Fibroblast of lung (primary cell): ENCODE data around the gene S100A2. TPM values are rescaled to one million over a fixed set of nuclear protein-coding genes. Genes with fewer than 3 reads are reported as not detected.

Source experiments
- DNase-seq, 2 donors: peaks; one replicate each; pipeline versions ENCODE4 v3.0.0 to v3.0.0-alpha.2; 2010; ENCODE audit warnings: low read depth in 2 of 2
- H2AFZ ChIP-seq: 2 replicates; pipeline ENCODE4 v1.5.1; 2012; ENCODE audit warnings: low read length, control low read depth, inconsistent platforms
- H3K27ac ChIP-seq: 2 replicates; pipeline ENCODE4 v1.5.1; 2011; ENCODE audit warnings: low read length, control low read depth; ENCODE audit not compliant: insufficient read depth
- H3K27me3 ChIP-seq: 2 replicates; pipeline ENCODE4 v1.5.1; 2011; ENCODE audit warnings: mild to moderate bottlenecking, low read length; ENCODE audit not compliant: control insufficient read depth, insufficient read depth
- H3K36me3 ChIP-seq: 2 replicates; pipeline ENCODE4 v1.5.1; 2011; ENCODE audit warnings: low read length; ENCODE audit not compliant: control insufficient read depth, insufficient read depth
- H3K4me1 ChIP-seq: 2 replicates; pipeline ENCODE4 v1.5.1; 2011; ENCODE audit warnings: low read length; ENCODE audit not compliant: control insufficient read depth, insufficient read depth; ENCODE audit errors: extremely low read depth
- H3K4me2 ChIP-seq: 2 replicates; pipeline ENCODE4 v1.5.1; 2011; ENCODE audit warnings: low read length, control low read depth; ENCODE audit not compliant: insufficient read depth; ENCODE audit errors: extremely low read depth
- H3K4me3 ChIP-seq, 4 experiments: fragments of 200-600 bp in 1 of 4; sonication (generic) in 1 of 4; replicated peaks in 1 of 4; 2 replicates each; pipeline ENCODE4 v1.5.1; 2011 to 2016; ENCODE audit warnings: low read length in 4 of 4, low read depth in 3 of 4, mild to moderate bottlenecking in 3 of 4, control low read depth in 2 of 4, inconsistent platforms in 1 of 4, mixed read lengths in 1 of 4; ENCODE audit not compliant: insufficient read depth in 1 of 4; ENCODE audit errors: control extremely low read depth in 1 of 4
- H3K79me2 ChIP-seq: 2 replicates; pipeline ENCODE4 v1.5.1; 2012; ENCODE audit warnings: mild to moderate bottlenecking, low read length, inconsistent platforms; ENCODE audit not compliant: control insufficient read depth, insufficient read depth
- H3K9ac ChIP-seq: 2 replicates; pipeline ENCODE4 v1.5.1; 2011; ENCODE audit warnings: mild to moderate bottlenecking, low read length, control low read depth; ENCODE audit not compliant: insufficient read depth
- H3K9me3 ChIP-seq: 2 replicates; pipeline ENCODE4 v1.5.1; 2012; ENCODE audit warnings: low read depth, low read length; ENCODE audit not compliant: control insufficient read depth, insufficient read depth
- H4K20me1 ChIP-seq: 2 replicates; pipeline ENCODE4 v1.5.1; 2011; ENCODE audit warnings: low read length; ENCODE audit not compliant: control insufficient read depth, insufficient read depth; ENCODE audit errors: extremely low read depth
- EZH2 ChIP-seq: IDR thresholded peaks from 2 replicates; pipeline ENCODE4 v1.5.1; 2012; ENCODE audit warnings: low read length, control low read depth, mild to moderate bottlenecking; ENCODE audit errors: missing control alignments
- polyA plus RNA-seq, 2 donors: library from polyadenylated mRNA; depleted of rRNA in 1 of 2; stranded (reverse) in 1 of 2; unstranded in 1 of 2; fragments of >200 nt; gene quantifications; 2 replicates each; pipeline ENCODE4 v1.2.1, GENCODE V29; 2011 to 2012; ENCODE audit warnings: missing spikeins in 1 of 2
- total RNA-seq: library from RNA; depleted of rRNA; stranded (reverse); fragments of >200 nt; gene quantifications from 2 replicates; pipeline ENCODE4 v1.2.1, GENCODE V29; 2014
- TF ChIP-seq, protein P1 (sequence below), 2 donors: IDR thresholded peaks in 1 of 2; conservative IDR thresholded peaks in 1 of 2; 1 replicate in 1 of 2; 2 replicates in 1 of 2; pipeline ENCODE4 v1.5.1; 2011 to 2012; ENCODE audit warnings: low read length in 2 of 2, control low read depth in 1 of 2, inconsistent platforms in 1 of 2, low read depth in 1 of 2, mild to moderate bottlenecking in 1 of 2

The S100A2 gene
- total and polyA plus RNA-seq, 2 donors (not counting 1 experiment from before 2014, with no cell fraction given): 3.6 to 4.8 TPM

DNA sequence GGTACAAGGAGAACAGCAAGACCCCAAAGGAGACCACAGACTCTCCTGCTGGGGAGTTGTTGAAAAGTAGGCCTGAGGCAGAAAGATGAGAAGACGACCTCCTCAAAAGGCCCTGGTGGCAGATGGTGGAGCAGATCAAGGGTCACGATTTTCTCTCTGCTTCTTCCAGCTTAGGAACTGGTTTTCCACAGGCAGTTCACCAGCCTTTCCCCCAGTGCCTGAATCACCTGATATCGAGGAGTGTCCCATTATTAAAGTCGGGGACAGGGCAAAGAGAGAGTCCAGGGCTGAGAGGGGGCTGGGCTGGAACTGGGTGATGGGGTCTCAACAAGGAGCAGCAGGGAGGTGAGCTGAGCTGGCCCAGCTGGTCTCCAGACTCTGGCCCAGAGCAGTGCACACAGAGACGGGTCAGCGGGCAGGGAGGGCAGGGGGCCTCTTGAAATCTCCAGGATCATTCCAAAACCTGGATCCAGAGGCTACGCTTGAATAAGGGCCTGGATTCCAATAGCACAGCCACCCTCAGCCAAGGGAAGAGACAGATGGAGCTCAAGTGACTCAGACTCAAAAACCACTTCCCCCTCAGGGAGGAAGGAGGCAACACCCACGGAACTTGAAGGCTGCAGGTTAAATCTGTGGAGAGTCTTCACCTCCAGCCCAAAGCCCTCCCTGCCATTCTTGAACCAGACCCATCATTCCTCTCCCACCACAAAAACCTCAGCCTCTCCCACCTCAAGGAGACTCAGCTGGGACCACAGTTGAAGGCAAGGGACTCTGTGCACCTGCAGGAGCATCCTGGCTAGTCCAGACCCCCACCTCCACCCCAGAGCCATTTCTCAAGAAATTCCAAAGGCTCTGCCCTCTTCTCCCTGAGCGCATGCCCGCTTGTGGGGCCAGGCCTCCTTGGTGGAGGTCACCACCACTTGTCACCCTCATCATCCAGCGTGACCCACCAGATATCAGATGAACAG lies 25.0 kb downstream of the S100A2 start, which contains the start of gene S100A5:
S100A5 (minus strand) TSS at position 541 of the 968 bp plus-strand sequence. CDS start 743 bp downstream, outside the sequence.
- no peak within 1 kb of the TSS for H3K9ac ChIP-seq
- no peaks in the 10 kb centered on the region for H3K9me3 ChIP-seq
- peaks cover 27% of the 10 kb centered on the region for H3K4me1 ChIP-seq
- no peaks in the 10 kb centered on the region for H3K27me3 ChIP-seq
- H3K36me3 ChIP-seq: no peaks in the 10 kb centered on the region
- H3K27ac ChIP-seq: no peak within 1 kb of the TSS
- H3K4me2 ChIP-seq: no peak within 1 kb of the TSS
- no peak for TF ChIP-seq EZH2
- TF ChIP-seq, protein P1, sequence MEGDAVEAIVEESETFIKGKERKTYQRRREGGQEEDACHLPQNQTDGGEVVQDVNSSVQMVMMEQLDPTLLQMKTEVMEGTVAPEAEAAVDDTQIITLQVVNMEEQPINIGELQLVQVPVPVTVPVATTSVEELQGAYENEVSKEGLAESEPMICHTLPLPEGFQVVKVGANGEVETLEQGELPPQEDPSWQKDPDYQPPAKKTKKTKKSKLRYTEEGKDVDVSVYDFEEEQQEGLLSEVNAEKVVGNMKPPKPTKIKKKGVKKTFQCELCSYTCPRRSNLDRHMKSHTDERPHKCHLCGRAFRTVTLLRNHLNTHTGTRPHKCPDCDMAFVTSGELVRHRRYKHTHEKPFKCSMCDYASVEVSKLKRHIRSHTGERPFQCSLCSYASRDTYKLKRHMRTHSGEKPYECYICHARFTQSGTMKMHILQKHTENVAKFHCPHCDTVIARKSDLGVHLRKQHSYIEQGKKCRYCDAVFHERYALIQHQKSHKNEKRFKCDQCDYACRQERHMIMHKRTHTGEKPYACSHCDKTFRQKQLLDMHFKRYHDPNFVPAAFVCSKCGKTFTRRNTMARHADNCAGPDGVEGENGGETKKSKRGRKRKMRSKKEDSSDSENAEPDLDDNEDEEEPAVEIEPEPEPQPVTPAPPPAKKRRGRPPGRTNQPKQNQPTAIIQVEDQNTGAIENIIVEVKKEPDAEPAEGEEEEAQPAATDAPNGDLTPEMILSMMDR (conservative IDR thresholded peaks at IDR 0.05 in 1 of 2, IDR thresholded peaks at IDR 0.05 in 1 of 2; ENCODE audit: low read depth in 1 of 2, low read length in 2 of 2): no peak
- H3K4me3 ChIP-seq: no peak within 1 kb of the TSS
- peaks cover 11% of the 10 kb centered on the region for H3K79me2 ChIP-seq
- DNase-seq: peak; percentile 41 to 78
- H2AFZ ChIP-seq: no peak within 1 kb of the TSS
- no peaks in the 10 kb centered on the region for H4K20me1 ChIP-seq

DNA sequence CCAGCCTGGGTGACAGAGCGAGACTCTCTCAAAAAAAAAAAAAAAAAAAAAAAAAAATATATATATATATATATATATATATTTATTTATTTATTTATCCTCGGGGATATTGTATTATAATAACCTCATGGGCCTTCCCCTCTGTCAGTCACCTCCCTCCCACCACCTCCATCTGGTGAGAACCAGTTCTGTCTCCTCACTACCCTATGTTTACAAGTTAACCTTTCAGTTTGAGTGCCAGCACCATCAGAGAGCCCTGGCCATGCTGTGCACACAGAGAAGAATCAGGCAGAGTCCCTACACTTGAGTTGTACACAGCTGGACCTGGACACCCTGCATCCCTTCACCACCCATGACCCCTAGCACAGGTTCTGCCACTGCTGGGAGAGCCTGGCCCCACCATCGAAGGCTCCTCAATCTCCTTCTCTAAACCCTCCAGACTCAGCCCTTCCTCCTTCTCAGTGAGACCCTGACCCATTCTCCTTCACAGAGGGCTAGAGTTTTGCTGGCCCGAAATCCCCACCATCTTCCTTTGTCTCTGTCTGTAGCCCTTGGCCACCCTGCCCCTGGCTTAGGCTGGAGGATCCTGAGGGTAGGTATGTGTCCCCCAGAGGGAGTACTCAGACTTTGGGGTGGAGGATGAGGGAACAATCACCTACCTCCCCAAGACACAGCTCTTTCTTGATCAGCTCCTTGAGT lies 26.1 kb downstream of the S100A2 start:
- Histone ChIP-seq H3K27me3 (no peaks in the 10 kb centered on the region), H3K4me1 (peaks cover 19% of the 10 kb centered on the region), H3K4me3 (no peak overlapping the region), H3K27ac (no peak overlapping the region), H4K20me1 (no peaks in the 10 kb centered on the region), H2AFZ (no peak overlapping the region), H3K9me3 (no peaks in the 10 kb centered on the region), H3K36me3 (peaks cover 3% of the 10 kb centered on the region), H3K9ac (no peak overlapping the region), H3K4me2 (no peak overlapping the region), H3K79me2 (peaks cover 20% of the 10 kb centered on the region)
- DNase-seq: no peak
- TF ChIP-seq, protein P1 (conservative IDR thresholded peaks at IDR 0.05 in 1 of 2, IDR thresholded peaks at IDR 0.05 in 1 of 2; ENCODE audit: low read depth in 1 of 2, low read length in 2 of 2): no peak
- no peak for TF ChIP-seq EZH2

DNA sequence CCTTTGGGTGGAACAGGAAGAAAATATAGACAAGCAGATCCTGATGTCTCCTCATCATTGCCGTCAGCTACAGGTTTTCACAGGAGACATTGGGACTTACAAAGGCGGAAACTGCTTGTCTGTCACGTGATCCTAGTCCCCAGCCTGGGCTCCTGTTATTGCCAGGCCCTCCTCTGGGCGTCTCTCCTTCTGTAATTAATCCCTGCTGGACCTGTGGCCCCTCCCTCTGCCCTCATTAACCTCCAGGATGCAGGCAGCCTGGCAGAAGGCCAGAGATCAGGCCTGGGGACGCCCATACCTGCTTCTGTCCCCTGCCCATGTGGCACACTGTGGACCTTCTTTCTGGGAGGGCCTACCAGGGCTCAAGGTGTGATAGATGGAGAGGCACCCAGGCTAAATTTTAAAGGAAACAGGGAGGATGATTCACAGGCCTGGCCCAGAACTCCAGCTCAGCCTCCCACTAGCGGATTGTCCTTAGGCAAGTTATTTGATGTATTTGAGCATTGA lies 27.3 kb downstream of the S100A2 start:
- Histone ChIP-seq H3K27ac (no peak overlapping the region), H3K4me2 (peak overlapping the region; percentile 9), H3K4me3 (no peak overlapping the region), H4K20me1 (no peaks in the 10 kb centered on the region), H3K9ac (no peak overlapping the region), H3K27me3 (no peaks in the 10 kb centered on the region), H3K4me1 (peaks cover 18% of the 10 kb centered on the region), H3K79me2 (peaks cover 23% of the 10 kb centered on the region), H2AFZ (no peak overlapping the region), H3K9me3 (no peaks in the 10 kb centered on the region), H3K36me3 (peaks cover 6% of the 10 kb centered on the region)
- TF ChIP-seq, protein P1 (conservative IDR thresholded peaks at IDR 0.05 in 1 of 2, IDR thresholded peaks at IDR 0.05 in 1 of 2; ENCODE audit: low read depth in 1 of 2, low read length in 2 of 2): no peak
- no peak for TF ChIP-seq EZH2
- DNase-seq: peak in 1 of 2 donors; percentile 26
